ENCODE data around the gene ALG12.

The ALG12 gene

DNA sequence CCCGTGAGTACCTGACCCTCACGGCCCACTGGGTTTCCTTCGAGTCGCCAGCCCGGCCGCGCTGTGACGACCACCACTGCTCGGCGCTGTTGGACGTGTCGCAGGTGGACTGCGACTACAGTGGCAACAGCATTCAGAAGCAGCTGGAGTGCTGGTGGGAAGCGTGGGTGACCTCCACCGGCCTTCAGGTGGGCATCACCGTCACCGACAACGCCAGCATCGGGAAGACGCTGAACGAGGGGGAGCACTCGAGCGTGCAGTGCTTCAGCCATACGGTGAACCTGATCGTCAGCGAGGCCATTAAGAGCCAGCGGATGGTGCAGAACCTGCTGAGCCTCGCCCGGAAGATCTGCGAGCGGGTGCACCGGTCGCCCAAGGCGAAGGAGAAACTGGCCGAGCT, 32.4 kb downstream of the ALG12 start:
- no peak for DNase-seq

- DNase-seq = no peak
Observed at GRCh38 chr22:49885281-49885680, 33.0 kb downstream of the ALG12 start.

DNA sequence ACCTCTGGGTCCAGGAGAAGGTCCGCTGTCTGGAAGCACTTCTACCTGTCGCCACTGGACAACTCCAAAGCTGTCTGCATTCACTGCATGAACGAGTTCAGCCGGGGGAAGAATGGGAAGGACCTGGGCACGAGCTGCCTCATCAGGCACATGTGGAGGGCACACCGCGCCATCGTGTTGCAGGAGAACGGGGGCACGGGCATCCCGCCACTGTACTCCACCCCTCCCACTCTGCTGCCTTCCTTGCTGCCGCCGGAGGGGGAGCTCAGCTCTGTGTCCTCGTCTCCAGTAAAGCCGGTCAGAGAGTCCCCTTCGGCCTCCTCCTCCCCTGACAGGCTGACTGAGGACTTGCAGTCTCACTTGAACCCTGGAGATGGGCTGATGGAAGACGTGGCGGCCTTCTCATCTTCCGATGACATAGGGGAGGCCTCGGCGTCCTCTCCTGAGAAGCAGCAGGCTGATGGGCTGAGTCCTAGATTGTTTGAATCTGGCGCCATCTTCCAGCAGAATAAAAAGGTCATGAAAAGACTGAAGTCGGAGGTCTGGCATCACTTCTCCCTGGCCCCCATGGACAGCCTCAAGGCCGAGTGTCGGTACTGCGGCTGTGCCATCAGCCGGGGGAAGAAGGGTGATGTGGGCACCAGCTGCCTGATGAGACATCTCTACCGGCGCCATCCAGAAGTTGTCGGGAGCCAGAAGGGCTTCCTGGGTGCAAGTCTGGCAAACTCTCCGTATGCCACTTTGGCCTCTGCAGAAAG, 33.6 kb downstream of the ALG12 start:
- DNase-seq = no peak

- DNase-seq = no peak
Observed at GRCh38 chr22:49884075-49884474, 34.2 kb downstream of the ALG12 start.

- DNase-seq = no peak
Observed at GRCh38 chr22:49883294-49883640, 35.0 kb downstream of the ALG12 start.

GRCh38 chr22:49882519-49883293, 35.5 kb downstream of the ALG12 start:
- DNase-seq = no peak

DNA sequence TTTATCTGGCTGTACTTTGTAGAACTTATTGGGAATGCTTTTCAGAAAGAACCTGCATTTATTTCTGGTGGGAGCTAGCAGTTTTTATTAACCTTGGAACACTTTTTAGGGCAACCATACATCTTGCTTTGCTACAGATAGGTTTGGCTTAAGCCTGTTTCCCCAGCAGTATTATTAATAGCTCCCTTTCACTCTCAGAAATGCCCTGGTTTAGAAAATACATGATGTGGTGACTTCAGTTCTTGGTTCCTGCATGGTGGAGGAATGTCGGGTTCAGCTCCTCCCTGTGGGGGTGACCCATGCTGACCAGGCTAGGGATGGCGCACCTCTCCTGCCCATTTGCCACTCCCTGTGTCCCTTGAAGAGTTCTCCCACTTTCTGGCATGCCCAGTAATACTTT, 36.4 kb downstream of the ALG12 start:
- DNase-seq = no peak

DNA sequence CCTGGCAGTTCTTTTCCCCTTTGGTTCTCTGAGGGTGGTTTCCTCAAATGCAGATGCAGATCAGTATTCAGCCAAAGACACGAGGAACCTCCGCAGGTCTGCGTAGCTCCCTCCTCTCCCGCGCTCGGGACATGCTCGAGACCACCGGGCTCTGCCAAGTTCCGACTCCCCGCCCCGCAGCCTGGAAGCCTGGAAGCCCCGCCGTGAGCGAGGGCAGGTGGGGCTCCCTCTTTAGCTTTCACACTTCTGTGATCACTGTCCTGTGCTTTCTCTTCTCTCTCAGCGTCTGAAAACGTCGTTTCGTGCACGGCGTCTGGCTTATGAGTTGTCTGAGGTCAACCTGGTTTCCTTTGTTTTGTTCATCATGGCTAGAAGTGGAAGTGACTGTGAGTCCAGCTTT, 38.0 kb downstream of the ALG12 start:
- DNase-seq = no peak

- no peak for DNase-seq
Observed at GRCh38 chr22:49879871-49880270, 38.4 kb downstream of the ALG12 start.

- no peak for DNase-seq
Observed at GRCh38 chr22:49878206-49878605, 40.0 kb downstream of the ALG12 start.

DNA sequence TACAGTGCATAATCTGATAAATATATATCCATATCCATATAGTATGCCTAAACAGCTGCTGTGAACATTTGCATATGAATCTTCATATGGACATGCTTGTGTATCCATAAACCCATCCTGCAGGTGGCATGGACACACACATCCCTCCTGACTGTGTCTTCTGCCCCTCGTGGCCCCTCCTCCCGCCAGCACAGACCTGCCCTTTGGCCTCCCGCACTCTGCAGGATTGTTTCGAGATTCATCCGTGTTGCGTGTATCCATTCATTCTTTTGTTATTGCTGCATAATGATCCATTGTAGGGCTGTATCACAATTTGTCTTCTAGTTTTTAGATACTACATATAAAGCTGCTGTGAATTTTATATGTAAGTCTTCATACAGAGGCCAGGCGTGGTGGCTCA, 40.6 kb downstream of the ALG12 start:
- DNase-seq = no peak

- DNase-seq = no peak
Observed at GRCh38 chr22:49873228-49873940, 44.9 kb downstream of the ALG12 start.

- DNase-seq = no peak
Observed at GRCh38 chr22:49872347-49872746, 45.9 kb downstream of the ALG12 start.

DNA sequence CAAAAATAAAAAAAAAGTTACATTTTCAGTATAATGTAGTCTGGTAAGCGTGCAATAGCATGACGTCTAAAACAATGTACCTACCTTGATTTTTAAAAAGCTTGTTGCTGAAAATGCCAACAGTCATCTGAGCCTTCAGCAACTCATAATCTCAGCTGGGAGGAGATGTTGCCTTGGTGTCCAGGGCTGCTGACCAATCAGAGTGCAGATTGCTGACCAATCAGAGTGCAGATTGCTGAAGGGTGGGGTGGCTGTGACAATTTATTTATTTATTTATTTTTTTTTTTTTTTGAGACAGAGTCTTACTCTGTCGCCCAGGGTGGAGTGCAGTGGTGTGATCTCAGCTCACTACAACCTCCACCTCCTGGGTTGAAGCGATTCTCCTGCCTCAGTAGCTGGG, 46.8 kb downstream of the ALG12 start:
- no peak for DNase-seq

DNA sequence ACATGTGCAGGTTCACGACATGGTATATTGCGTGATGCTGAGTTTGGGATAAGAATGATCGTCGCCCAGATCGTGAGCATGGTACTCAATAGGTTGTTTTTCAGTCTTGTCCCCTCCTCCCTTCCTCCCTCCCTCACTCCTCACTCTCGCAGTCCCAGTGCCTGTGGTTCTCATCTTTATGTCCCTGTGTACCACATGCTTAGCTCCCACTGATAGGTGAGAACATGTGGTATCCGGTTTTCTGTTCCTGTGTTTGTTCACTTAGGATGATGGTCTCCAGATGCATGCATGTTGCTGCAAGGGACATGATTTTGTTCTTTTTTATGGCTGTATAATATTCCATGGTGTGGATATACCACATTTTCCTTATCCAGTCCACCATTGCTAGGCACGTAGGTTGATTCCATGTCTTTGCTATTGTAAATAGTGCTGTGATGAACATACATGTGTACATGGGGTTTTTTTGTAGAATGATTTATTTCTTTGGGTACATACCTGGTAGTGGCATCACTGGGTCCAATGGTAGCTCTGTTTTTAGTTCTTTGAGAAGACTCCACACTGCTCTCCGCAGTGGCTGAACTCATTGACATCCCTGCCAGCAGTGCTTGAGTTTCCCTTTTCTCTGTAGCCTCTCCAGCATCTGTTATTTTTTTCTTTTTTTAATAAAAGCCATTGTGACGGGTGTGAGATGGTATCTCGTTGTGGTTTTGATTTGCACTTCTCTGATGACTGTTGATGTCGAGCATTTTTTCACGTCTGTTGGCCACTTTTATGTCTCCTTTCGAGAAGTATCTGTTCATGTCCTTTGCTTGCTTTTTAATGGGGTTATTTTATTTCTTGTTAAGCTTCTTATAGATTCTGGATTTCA, 48.2 kb downstream of the ALG12 start:
- no peak for DNase-seq

DNA sequence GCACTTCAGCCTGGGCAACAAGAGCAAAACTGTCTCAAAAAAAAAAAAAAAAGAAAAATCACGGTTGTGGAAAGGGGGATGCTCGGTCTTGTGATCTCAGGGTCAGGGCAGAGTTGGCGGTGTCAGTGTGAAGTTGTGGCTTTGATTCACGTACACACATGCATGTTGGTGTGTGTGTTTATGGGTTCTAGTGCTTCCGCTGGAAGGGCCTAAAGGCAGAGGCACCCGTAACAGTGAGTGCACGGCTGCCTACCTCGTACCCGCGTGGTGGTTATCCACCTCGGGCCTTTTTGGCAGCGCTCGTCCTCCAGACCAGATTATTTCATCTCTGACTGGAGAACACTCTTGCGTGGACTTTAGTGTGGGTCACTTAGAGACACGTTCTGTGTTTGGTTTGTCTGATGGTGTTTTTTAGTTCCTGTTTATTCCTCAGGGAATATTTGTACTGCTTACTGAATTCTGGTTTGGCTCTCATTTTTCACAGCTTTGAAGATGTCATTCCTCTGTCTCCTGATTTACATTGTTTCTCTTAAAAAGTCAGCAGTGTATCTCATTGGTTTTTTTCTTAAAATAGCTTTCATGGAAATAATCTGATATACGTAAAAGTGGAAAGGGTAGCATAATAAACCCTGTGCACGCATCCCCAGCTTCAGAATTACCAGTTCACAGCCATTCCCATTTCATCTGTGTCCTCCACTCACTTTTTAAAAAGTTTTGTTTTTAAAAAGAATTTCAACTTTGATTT, 49.0 kb downstream of the ALG12 start:
- no peak for DNase-seq

DNA sequence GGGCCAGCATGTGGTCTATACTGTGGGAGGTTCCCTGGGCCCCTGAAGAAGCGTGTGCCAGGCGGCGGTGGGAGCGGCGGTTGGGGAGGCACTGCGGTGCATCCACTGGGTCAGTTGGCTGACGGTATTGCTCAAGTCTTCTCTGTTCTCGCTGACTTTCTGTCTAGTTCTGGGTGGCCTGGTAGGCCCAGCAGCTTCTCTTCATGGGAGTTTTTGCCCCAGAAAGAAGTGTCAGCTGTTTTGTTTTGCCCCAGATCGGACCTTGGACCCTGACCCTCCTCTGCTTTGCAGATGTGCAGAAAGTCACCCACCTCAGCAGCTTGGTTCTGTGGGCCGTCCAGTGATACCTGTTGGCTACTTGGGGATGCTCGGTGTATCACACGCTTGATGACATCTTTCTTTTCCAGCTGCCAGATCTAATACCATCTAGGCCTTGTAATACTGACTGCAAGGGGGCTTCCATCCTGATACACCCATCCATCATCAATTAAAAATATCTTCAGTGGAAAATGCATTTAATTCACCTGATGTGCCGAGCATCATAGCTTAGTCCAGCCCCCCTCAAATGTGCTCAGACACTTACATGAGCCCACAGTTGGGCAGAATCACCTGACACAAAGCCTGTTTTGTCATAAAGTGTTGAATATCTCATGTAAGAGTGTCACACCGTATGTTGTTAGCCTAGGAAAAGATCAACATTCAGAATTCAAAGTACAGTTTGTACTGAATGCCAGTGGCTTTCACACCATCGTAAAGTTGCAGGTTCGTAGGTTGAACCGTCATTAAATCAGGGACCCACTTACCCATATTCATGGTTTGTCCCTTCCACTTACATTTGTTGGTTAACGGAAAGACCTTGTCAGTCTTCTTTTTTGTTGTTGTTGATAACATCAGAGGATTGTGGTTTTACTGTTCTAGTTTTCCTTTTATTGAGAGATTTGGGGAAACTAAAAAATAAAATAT, 50.7 kb downstream of the ALG12 start:
- no peak for DNase-seq

- no peak for DNase-seq
Observed at GRCh38 chr22:49866646-49867045, 51.6 kb downstream of the ALG12 start.

DNA sequence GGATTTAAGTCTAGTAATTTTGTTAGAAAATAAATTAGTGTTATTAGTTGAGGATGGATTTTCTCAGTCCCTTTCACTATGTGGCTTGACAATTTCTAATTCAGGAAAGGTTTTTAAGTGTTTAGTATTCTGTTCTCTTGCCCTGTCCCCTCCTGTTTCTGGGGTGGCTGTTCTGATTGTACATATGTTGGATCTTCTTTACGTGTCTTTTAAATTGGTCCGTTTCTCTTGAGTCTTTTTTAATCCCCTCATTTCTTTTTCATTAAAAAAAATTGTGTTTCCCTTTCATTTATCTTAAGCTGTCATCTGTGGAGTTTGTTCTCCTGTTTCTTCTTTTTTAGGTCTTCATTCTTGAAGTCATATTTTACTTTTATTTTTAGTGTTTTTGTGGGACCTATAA, 52.1 kb downstream of the ALG12 start:
- DNase-seq = no peak

DNA sequence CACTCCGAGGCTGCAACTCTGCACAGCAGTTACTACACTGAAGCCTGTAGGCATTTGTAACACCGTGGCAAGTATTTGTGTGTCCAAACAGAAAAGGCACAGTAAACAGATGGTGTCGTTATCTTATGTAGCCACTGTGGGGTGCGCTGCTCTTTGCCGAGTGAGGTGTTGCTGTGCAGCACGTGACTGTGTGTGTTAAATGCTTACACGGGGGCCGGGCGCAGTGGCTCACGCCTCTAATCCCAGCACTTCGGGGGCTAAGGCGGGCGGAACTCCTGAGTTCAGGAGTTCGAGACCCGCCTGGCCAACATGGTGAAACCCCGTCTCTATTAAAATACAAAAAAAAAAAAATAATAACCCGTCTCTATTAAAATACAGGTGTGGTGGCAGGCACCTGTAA, 53.1 kb downstream of the ALG12 start:
- DNase-seq = no peak

DNA sequence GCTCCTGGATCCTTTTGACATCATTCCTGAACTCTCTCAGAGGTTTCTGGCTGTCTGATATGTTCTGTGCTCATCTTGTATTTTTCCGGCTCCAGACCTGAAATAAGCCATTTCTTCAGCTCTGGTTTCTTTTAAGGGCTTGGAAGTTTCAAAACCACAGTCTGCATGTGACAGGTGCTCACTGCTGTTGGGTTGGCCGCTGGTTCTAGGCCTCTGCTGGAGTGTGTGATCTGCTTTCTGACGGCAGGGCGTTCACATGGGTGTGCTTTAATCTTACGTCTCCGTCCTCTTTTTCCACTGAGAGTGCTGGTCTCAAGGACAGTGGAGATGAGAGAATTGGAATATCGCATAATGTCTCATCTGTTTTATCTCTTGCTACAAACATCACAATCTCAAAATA, 54.3 kb downstream of the ALG12 start:
- DNase-seq = no peak

All from stimulated activated CD4-positive, alpha-beta T cell treated with anti-CD3 and anti-CD28 coated beads, Interleukin-2, amount 100 ng/mL, for 24 hours (primary cell).